Chondrocyte (in vitro differentiated cells): ENCODE measurements around the gene OR10J5. TPM values are rescaled to one million over a fixed set of nuclear protein-coding genes. Genes with fewer than 3 reads are reported as not detected.
"Not testable (repeated sequence)": the region's sequence is repeated elsewhere in the genome, so short reads cannot be mapped to it uniquely, and the experiment has no call there.

Source experiments
- DNase-seq: peaks from one replicate; pipeline ENCODE4 v3.0.0; 2021; ENCODE audit warnings: mixed read lengths, low spot score
- H3K27ac Mint-ChIP-seq: one replicate; pipeline ENCODE4 v1.8.0; 2021; ENCODE audit warnings: mild to moderate bottlenecking, moderate library complexity, mixed read lengths; ENCODE audit not compliant: unreplicated experiment
- H3K27me3 Mint-ChIP-seq: 2 replicates; pipeline ENCODE4 v1.8.0; 2021; ENCODE audit warnings: low read depth, mixed read lengths
- H3K36me3 Mint-ChIP-seq: 2 replicates; pipeline ENCODE4 v1.8.0; 2021; ENCODE audit warnings: low read depth, mixed read lengths
- H3K4me1 Mint-ChIP-seq: 2 replicates; pipeline ENCODE4 v1.8.0; 2021; ENCODE audit warnings: low read depth, mild to moderate bottlenecking, mixed read lengths
- H3K4me3 Mint-ChIP-seq: one replicate; pipeline ENCODE4 v1.8.0; 2021; ENCODE audit warnings: mild to moderate bottlenecking, moderate library complexity, mixed read lengths; ENCODE audit not compliant: unreplicated experiment
- H3K9me3 Mint-ChIP-seq: 2 replicates; pipeline ENCODE4 v1.8.0; 2021; ENCODE audit warnings: low read depth, mixed read lengths
- CTCF ChIP-seq: fragments of 200-600 bp; sonication (generic); IDR thresholded peaks from 2 replicates; pipeline ENCODE4 v1.5.0; 2021; ENCODE audit warnings: antibody characterized with exemption, mild to moderate bottlenecking, moderate library complexity
- total RNA-seq: library from RNA; stranded (reverse); gene quantifications from 3 replicates; pipeline ENCODE4 v1.2.1, GENCODE V29; 2021

OR10J5 gene
- total RNA-seq, 1 donor from 2014 or later, result not detected

GRCh38 chr1:159508951-159509350 is 26.9 kb downstream of the OR10J5 start:
- Mint-ChIP-seq H3K9me3 (peaks cover 14% of the 10 kb centered on the region), H3K27ac (no peak overlapping the region), H3K36me3 (peaks cover 7% of the 10 kb centered on the region), H3K27me3 (peaks cover 8% of the 10 kb centered on the region), H3K4me3 (no peak overlapping the region), H3K4me1 (no peaks in the 10 kb centered on the region)
- DNase-seq, result no peak
- no peak for TF ChIP-seq CTCF

- no peak for TF ChIP-seq CTCF
- Mint-ChIP-seq H3K9me3 (peaks cover 14% of the 10 kb centered on the region), H3K36me3 (peaks cover 7% of the 10 kb centered on the region), H3K4me3 (no peak overlapping the region), H3K27ac (no peak overlapping the region), H3K27me3 (peaks cover 6% of the 10 kb centered on the region), H3K4me1 (no peaks in the 10 kb centered on the region)
- no peak for DNase-seq
These were observed 30.1 kb downstream of the OR10J5 start for GRCh38 chr1:159505676-159506075.

DNA sequence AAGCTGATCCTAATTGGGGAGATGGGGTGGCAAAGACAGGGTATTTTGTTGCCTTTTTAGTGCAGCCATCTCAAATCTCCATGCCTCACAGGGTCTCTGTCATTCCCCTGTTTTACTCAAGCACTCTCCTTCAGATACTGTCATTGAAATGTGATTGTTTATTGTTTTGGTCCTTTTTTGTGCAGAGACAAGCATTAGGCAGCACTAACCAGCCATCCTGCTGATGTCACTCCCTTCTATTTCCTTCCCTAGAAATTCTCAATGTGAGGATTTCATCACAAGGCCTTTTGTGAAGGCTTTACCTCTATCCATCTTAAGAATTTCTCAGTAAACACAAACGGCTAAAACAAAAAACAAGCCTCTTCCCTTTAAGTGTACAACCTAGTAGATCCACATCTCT is 34.7 kb downstream of the OR10J5 start:
- H3K27me3 Mint-ChIP-seq, result peaks cover 6% of the 10 kb centered on the region
- peaks cover 5% of the 10 kb centered on the region for H3K36me3 Mint-ChIP-seq
- no peak overlapping the region for H3K27ac Mint-ChIP-seq
- no peak overlapping the region for H3K4me3 Mint-ChIP-seq
- no peak for TF ChIP-seq CTCF
- peaks cover 39% of the 10 kb centered on the region for H3K9me3 Mint-ChIP-seq
- no peaks in the 10 kb centered on the region for H3K4me1 Mint-ChIP-seq
- no peak for DNase-seq

DNA sequence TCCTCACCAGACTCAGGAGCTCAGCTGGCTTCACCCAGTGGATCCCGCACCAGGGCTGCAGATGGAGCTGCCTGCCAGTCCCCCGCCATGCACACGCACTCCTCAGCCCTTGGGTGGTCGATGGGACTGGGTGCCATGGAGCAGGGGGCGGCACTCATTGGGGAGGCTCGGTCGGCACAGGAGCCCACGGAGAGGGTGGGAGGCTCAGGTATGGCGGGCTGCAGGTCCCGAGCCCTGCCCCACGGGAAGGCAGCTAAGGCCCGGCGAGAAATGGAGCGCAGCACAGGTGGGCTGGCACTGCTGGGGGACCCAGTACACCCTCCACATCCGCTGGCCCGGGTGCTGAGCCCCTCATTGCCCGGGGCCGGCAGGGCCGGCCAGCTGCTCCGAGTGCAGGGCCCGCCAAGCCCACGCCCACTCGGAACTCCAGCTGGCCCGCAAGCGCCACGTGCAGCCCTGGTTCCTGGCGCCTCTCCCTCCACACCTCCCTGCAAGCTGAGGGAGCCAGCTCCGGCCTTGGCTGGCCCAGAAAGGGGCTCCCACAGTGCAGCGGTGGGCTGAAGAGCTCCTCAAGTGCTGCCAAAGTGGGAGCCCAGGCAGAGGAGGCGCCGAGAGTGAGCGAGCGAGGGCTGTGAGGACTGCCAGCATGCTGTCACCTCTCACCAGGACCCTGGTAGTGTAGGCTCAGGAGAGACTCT is 41.1 kb downstream of the OR10J5 start:
- H3K9me3 Mint-ChIP-seq, result peaks cover 39% of the 10 kb centered on the region
- H3K36me3 Mint-ChIP-seq, H3K4me1 Mint-ChIP-seq, H3K4me3 Mint-ChIP-seq, H3K27ac Mint-ChIP-seq, H3K27me3 Mint-ChIP-seq: not testable (repeated sequence)
- DNase-seq, result peak; percentile 82

- Mint-ChIP-seq H3K27ac (no peak overlapping the region), H3K36me3 (no peaks in the 10 kb centered on the region), H3K4me1 (peaks cover 7% of the 10 kb centered on the region), H3K9me3 (peaks cover 29% of the 10 kb centered on the region), H3K27me3 (no peaks in the 10 kb centered on the region), H3K4me3 (no peak overlapping the region)
- DNase-seq, result no peak
- no peak for TF ChIP-seq CTCF
These were observed 42.5 kb downstream of the OR10J5 start for GRCh38 chr1:159493354-159493753.
